ENCODE measurements around the gene PTPRK.

Gene PTPRK

GRCh38 chr6:127990074-127990473 is 530.3 kb downstream of the PTPRK start:
- DNase-seq = no peak

- no peak for DNase-seq
Observed at GRCh38 chr6:127980996-127981395, 539.4 kb downstream of the PTPRK start.

DNA sequence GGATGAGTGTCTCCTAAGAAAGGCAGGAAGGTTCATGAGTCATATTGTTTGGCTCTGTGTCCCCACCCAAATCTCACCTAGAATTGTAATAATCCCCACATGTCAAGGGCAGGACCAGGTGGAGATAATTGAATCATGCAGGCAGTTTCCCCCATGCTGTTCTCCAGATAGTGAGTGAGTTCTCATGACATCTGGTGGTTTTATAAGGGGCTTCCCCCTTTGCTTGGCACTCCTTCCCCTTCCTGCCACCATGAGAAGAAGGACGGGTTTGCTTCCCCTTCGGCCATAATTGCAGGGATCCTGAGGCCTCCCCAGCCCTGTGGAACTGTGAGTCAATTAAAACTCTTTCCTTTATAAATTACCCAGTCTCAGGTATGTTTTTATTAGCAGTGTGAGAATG is 542.2 kb downstream of the PTPRK start:
- DNase-seq = peak; percentile 29

DNA sequence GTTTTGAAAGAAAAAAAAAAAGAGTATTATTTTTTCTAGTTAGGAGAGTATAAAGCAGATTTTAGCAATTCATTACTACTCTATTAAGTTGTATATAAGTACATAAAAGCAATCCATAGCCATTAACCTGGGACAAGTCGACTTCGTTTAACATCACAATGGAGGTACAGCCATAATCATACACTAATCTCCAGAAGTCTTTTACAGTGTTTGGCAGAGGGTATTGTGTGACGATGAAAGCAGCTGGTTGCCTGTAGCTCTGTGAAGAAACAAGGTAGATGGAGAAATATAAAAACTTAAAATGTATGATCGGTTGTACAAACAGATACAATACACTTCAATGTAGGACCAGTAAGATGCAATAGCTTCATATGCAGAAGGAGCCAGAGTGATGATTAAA is 543.6 kb downstream of the PTPRK start:
- DNase-seq = no peak

DNA sequence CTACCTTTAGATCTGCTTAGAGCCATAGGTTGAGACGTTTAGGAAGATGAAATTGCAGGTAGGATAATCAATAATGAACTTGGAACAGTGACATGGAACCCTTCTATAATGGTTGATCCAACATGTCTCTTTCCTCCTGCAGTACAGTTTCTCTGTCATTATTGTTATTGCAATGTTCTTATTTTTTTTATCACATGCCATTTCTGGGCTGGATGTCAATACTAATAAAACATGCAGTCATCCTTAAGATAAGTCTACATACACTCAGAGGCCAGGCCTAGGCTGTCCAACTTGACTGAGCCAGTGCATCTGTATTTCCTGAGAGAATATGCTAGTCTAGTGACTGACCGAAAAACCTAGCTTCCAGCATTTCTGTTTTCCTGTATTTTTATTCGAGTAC is 544.3 kb downstream of the PTPRK start:
- DNase-seq = no peak

GRCh38 chr6:127972815-127973214 is 547.6 kb downstream of the PTPRK start:
- no peak for DNase-seq

DNA sequence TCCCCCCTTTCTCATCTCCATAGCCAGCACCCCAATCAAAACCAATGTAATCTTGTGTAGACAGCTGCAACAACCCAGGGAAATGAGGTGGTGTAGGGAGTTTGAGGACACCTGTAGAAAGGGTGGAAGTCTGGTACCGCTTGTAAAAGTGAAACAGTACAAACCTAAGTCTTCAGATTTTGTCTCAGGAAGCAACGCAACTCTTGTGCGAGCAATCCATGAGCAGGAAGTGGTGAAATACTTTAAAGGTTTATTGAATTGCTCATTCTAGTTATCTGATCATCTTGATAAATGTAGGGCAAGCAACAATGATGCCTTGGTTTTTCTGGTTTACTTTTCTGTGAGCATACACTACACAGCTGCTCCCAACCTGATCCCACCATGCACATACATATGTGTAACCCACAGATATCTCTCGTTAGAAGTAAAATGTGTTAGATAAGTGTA is 548.4 kb downstream of the PTPRK start:
- DNase-seq = peak; percentile 86

- DNase-seq = no peak
Observed at GRCh38 chr6:127971386-127971785, 549.0 kb downstream of the PTPRK start.

DNA sequence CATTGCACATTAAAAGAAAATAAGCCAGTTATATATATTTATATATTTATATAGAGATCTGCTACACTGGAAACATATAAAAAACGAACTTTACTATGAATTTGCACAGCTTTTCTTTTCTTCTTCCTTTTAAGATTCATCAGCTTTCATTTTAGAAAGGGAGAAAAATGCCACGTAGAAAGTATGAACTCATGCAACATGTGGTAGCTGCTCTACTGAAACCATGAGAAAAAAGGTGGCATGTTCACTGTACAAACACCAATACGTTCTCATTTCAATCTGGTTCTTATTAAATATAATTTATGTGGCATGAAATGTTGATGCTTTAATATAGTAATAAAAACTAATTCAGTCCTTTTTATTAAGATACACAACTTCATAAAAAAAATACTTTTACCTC is 550.7 kb downstream of the PTPRK start:
- DNase-seq = no peak

- DNase-seq = no peak
Observed at GRCh38 chr6:127968394-127968793, 552.0 kb downstream of the PTPRK start.

GRCh38 chr6:127967708-127968107 is 552.7 kb downstream of the PTPRK start:
- no peak for DNase-seq

GRCh38 chr6:127966616-127967015 is 553.8 kb downstream of the PTPRK start:
- no peak for DNase-seq

DNA sequence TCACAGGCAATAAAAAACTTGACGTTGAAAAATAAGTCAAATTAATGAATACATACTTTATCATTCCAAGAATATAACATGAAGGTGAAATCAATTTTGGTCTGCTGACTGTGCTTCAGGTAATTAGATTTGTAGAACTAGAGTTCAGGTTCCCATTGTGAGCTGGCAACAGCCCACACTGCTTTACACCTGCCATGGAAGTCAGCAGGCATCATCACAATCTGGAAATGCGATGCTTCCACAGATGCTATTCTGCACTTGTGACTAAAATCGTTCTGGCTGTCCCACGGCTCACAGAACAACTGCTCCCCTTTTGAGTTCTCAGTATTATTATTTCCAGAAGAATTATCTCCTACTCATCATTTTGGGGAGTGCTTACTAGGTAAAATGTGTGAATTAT is 556.9 kb downstream of the PTPRK start:
- DNase-seq = no peak

- no peak for DNase-seq
Observed at GRCh38 chr6:127959869-127960268, 560.5 kb downstream of the PTPRK start.

- no peak for DNase-seq
Observed at GRCh38 chr6:127956956-127957355, 563.4 kb downstream of the PTPRK start.

GRCh38 chr6:127956260-127956888 is 564.0 kb downstream of the PTPRK start:
- no peak for DNase-seq

DNA sequence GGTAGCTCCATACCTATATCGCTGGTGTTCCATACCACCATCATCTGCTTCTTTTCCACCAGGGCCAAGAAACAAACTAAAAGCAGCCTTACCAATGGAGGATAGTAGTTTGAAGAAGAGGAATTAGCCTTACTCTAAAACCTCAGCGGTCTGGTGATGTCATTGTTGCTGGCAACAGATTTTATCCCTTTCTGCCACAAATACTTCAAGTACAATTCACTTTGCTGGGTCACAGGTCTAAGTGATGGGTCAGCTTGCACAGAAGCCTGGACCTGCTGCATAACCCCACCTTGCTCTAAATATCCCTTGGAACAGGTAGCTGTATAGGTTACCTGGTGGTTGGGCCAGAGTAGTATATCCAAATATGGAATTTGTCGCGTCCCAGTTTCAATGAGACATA is 566.3 kb downstream of the PTPRK start:
- no peak for DNase-seq

GRCh38 chr6:127952831-127953230 is 567.6 kb downstream of the PTPRK start:
- no peak for DNase-seq

- no peak for DNase-seq
Observed at GRCh38 chr6:127952176-127952575, 568.2 kb downstream of the PTPRK start.

DNA sequence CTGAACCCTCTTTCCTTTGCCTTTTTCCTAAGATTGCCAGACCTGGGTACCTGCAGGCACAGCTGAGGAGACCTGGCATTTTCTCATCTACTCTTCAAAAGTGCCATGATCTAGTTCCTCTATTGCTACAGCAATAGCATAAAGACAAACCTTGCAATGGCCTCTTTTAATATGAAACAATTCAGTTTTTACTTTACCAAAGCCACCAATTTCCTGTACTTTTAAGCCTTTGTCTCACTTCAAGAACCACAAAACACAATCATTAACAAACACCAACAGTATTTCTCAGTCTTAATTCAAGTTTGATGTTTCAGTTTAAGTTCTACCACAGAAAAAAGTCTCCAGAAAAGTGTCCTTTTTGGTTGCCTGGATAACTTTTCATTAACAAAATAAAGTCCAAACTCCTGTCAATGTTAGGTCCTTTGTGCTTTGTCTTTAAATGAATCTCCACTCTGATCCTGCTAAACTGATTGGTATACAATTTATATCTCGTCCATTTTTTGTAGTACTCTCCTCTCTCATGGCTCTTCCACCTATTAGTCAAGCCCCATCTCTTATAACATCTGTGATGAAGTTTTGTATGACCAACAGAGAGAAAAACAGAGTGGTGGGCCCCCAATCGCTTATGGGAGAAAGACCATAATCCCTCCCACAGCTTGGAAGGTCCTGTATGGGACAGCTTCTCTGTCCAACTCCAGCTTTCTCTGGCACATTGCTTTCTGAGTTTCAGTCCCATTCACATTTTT is 569.1 kb downstream of the PTPRK start:
- DNase-seq = peak; percentile 66

DNA sequence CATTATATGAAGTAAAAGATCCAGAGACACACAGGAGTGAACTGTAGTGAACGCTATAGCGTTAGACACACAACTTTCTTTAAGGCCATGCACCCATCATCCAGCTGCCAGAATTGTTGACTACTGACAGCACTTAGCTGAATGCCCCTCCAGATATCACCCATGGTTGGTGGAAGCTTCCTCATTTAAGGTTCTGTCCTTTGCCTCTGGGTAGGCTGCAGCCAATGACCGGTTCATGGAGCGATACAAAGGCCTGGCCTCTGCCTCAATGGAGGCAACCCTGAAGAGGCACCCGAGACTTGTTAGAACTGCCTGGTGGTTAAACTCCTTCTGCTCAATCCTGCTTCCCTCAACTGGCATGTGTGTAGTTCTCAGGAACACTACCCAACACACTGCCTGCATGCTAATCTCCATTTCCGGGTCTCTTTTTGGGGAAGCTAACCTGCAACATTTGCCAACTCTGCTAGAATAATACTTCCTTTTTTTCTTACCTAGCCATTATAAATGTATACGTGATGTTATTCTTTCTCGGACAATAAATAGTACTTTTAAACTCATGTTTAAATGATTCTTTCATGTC is 569.7 kb downstream of the PTPRK start:
- no peak for DNase-seq

DNA sequence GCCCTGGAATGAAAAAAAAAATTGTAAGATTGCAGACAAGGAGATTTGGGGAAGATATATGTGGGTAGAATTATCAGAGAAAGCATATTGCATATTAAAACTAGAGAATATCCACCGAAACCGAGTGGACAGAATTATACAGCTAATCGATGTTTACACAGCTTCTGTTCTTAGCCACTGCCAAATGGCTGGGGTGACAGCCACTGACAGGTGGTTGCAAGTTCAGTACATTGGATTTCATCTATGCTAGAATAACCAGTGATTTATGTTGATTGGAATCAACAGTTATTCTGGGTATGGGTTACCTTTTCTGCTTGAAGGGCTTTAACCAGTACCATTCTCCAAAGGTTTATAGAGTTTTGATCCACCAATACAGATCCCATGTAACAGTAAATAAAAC is 571.1 kb downstream of the PTPRK start:
- no peak for DNase-seq

DNA sequence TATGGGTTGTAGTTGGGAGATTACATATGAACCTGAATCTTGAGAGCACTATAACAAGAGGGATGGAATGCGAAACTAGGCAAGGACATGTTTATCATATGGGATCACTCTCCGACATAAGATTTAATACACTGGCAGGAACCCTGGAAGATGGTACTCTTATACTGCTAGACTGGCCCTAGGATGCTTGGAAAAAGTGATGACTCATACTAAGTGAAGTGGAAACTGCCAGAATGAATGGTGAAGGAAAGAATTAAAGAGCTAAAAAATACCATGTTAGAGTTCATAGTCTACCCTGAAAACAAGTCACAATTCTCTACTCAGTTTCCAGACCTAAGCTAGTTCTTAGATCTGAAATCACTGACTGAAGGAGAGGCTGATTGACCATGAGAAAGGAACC is 574.0 kb downstream of the PTPRK start:
- DNase-seq = no peak

GRCh38 chr6:127945434-127946097 is 574.8 kb downstream of the PTPRK start:
- no peak for DNase-seq

All from central memory CD4-positive, alpha-beta T cell (primary cell).